IPS-18a (cell line): Measurements from ENCODE around the gene COL4A6.
A peak's percentile ranks its signal among the peaks of the same experiment; 100 is the strongest.
"Not testable (repeated sequence)": the region's sequence is repeated elsewhere in the genome, so short reads cannot be mapped to it uniquely, and the experiment has no call there.

ENCODE experiments used
- H3K27ac ChIP-seq: one replicate; pipeline ENCODE4 v1.5.1; 2013; ENCODE audit warnings: low read length
- H3K27me3 ChIP-seq: one replicate; pipeline ENCODE4 v1.6.1; 2013; ENCODE audit warnings: mild to moderate bottlenecking, low read length; ENCODE audit not compliant: control insufficient read depth, insufficient read depth
- H3K36me3 ChIP-seq: one replicate; pipeline ENCODE4 v1.6.1; 2013; ENCODE audit warnings: low read depth, low read length; ENCODE audit not compliant: control insufficient read depth
- H3K4me1 ChIP-seq: one replicate; pipeline ENCODE4 v1.6.1; 2013; ENCODE audit warnings: low read depth, low read length; ENCODE audit not compliant: control insufficient read depth
- H3K4me3 ChIP-seq: one replicate; pipeline ENCODE4 v1.5.1; 2013; ENCODE audit warnings: low read length
- H3K9ac ChIP-seq: one replicate; pipeline ENCODE4 v1.6.1; 2013; ENCODE audit warnings: mild to moderate bottlenecking, low read length, moderate library complexity
- H3K9me3 ChIP-seq: one replicate; pipeline ENCODE4 v1.6.1; 2013; ENCODE audit warnings: low read depth, low read length; ENCODE audit not compliant: control insufficient read depth

COL4A6 gene

GRCh38 chrX:108438110-108438623 lies at the start of gene COL4A6:
Gene COL4A6 (minus strand): TSS chrX:108438422. CDS start chrX:108438196, 226 bp downstream.
- Histone ChIP-seq H3K4me3 (peak within 1 kb of the TSS; percentile 93), H3K4me1 (peaks cover 40% of the 10 kb centered on the region), H3K36me3 (no peaks in the 10 kb centered on the region), H3K27me3 (peaks cover 10% of the 10 kb centered on the region), H3K9me3 (no peaks in the 10 kb centered on the region), H3K27ac (no peak within 1 kb of the TSS), H3K9ac (peak within 1 kb of the TSS; percentile 81)

- Histone ChIP-seq H3K4me1 (no peaks in the 10 kb centered on the region), H3K9me3 (no peaks in the 10 kb centered on the region), H3K4me3 (no peak overlapping the region), H3K27ac (no peak overlapping the region), H3K27me3 (no peaks in the 10 kb centered on the region), H3K36me3 (no peaks in the 10 kb centered on the region), H3K9ac (no peak overlapping the region)
Measured at GRCh38 chrX:108485960-108486359, 47.7 kb upstream of the COL4A6 start.

- Histone ChIP-seq H3K36me3 (no peaks in the 10 kb centered on the region), H3K4me3 (no peak overlapping the region), H3K9ac (no peak overlapping the region), H3K4me1 (no peaks in the 10 kb centered on the region), H3K27ac (no peak overlapping the region), H3K9me3 (no peaks in the 10 kb centered on the region), H3K27me3 (no peaks in the 10 kb centered on the region)
Measured at GRCh38 chrX:108484251-108484650, 46.0 kb upstream of the COL4A6 start.

- not testable (repeated sequence) for H3K27ac ChIP-seq, H3K4me3 ChIP-seq, H3K9ac ChIP-seq, H3K27me3 ChIP-seq, H3K9me3 ChIP-seq, H3K36me3 ChIP-seq, H3K4me1 ChIP-seq
Measured at GRCh38 chrX:108481528-108481927, 43.3 kb upstream of the COL4A6 start.

DNA sequence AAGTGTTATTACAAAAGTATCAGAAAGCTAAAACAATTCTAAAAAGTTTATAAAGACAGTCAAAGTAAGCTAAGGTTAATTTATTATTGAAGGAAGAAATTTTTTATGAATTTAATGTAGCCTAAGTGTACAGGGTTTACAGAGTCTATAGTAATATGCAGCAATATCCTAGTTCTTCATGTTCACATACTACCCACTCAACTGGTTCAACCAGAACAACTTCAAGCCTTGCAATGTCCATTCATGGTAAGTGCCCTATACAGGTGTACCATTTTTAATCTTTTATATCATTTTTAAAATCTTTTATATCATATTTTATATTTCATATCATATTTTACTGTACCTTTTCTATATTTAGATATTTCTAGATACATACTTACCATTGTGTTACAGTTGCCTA lies 35.8 kb upstream of the COL4A6 start:
- H3K4me1 ChIP-seq: no peaks in the 10 kb centered on the region
- no peak overlapping the region for H3K27ac ChIP-seq
- no peak overlapping the region for H3K4me3 ChIP-seq
- no peaks in the 10 kb centered on the region for H3K36me3 ChIP-seq
- no peaks in the 10 kb centered on the region for H3K9me3 ChIP-seq
- no peaks in the 10 kb centered on the region for H3K27me3 ChIP-seq
- no peak overlapping the region for H3K9ac ChIP-seq

DNA sequence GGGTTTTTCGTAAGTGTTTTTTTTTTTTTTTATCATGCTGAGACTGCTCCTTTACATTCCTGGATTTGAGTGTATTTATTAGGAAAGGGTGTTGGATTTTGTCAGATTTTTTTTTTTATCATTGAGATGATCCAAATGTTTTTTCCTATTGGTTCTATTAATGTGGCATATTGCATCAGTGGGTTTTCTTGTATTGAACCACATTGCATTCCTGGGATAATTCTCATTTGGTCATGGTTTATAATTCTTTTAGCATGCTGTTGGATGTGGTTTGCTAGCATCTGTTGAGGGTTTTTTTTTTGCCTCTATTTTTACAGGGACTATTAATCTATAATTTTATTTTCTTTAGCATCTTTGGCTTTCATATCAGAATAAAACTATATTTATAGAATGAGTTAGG lies 30.3 kb upstream of the COL4A6 start:
- H3K9ac ChIP-seq: no peak overlapping the region
- no peak overlapping the region for H3K4me3 ChIP-seq
- H3K4me1 ChIP-seq: no peaks in the 10 kb centered on the region
- H3K9me3 ChIP-seq: no peaks in the 10 kb centered on the region
- H3K27me3 ChIP-seq: no peaks in the 10 kb centered on the region
- no peak overlapping the region for H3K27ac ChIP-seq
- no peaks in the 10 kb centered on the region for H3K36me3 ChIP-seq

- no peaks in the 10 kb centered on the region for H3K4me1 ChIP-seq
- no peaks in the 10 kb centered on the region for H3K36me3 ChIP-seq
- H3K27ac ChIP-seq: no peak overlapping the region
Measured at GRCh38 chrX:108464604-108465003, 26.4 kb upstream of the COL4A6 start.

GRCh38 chrX:108456971-108457477 lies 18.8 kb upstream of the COL4A6 start:
- no peaks in the 10 kb centered on the region for H3K9me3 ChIP-seq
- no peak overlapping the region for H3K9ac ChIP-seq
- H3K4me3 ChIP-seq: no peak overlapping the region
- H3K27ac ChIP-seq: no peak overlapping the region
- H3K4me1 ChIP-seq: no peaks in the 10 kb centered on the region
- H3K36me3 ChIP-seq: no peaks in the 10 kb centered on the region
- H3K27me3 ChIP-seq: no peaks in the 10 kb centered on the region

More at GRCh38 chrX:108464604-108465003, 26.4 kb upstream of the COL4A6 start:
- H3K27me3 ChIP-seq: no peaks in the 10 kb centered on the region
- H3K4me3 ChIP-seq: no peak overlapping the region
- H3K9me3 ChIP-seq: no peaks in the 10 kb centered on the region
- H3K9ac ChIP-seq: no peak overlapping the region

GRCh38 chrX:108453841-108454240 lies 15.6 kb upstream of the COL4A6 start:
- Histone ChIP-seq H3K36me3 (no peaks in the 10 kb centered on the region), H3K4me1 (no peaks in the 10 kb centered on the region), H3K27me3 (no peaks in the 10 kb centered on the region), H3K27ac (no peak overlapping the region), H3K4me3 (no peak overlapping the region), H3K9me3 (no peaks in the 10 kb centered on the region), H3K9ac (no peak overlapping the region)

DNA sequence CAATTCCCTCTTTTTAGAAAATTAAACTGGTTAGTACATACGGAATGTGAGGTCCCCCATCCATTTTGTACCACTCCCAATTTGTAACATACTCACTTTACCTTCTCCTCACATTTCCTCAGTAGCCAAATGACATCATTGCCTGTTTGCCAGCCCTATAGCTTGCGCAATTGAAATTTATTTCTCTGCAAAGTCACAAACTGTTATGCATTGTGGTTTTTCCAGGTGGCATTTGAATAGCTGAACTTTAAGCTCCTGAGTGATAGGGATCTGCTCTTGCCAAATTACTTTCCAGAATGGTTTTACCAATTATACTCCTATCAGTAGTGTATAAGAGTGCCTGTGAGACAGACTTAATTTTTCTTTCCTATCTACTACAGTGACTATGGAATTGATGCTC lies 9.1 kb upstream of the COL4A6 start:
- no peak overlapping the region for H3K9ac ChIP-seq
- H3K27me3 ChIP-seq: no peaks in the 10 kb centered on the region
- H3K9me3 ChIP-seq: peaks cover 7% of the 10 kb centered on the region
- H3K4me3 ChIP-seq: no peak overlapping the region
- H3K36me3 ChIP-seq: peaks cover 5% of the 10 kb centered on the region
- H3K4me1 ChIP-seq: peaks cover 22% of the 10 kb centered on the region
- no peak overlapping the region for H3K27ac ChIP-seq

GRCh38 chrX:108442901-108443464 lies 4.8 kb upstream of the COL4A6 start:
- H3K36me3 ChIP-seq: peaks cover 5% of the 10 kb centered on the region
- no peak overlapping the region for H3K9ac ChIP-seq
- peaks cover 47% of the 10 kb centered on the region for H3K4me1 ChIP-seq
- H3K27ac ChIP-seq: no peak overlapping the region
- H3K9me3 ChIP-seq: peaks cover 7% of the 10 kb centered on the region
- H3K4me3 ChIP-seq: peak overlapping the region; percentile 23
- no peaks in the 10 kb centered on the region for H3K27me3 ChIP-seq
